ENCODE measurements around the gene TMEM258. TPM values are rescaled to one million over a fixed set of nuclear protein-coding genes. Genes with fewer than 3 reads are reported as not detected.
A peak's percentile ranks its signal among the peaks of the same experiment; 100 is the strongest.

TMEM258 gene
- total RNA-seq, 1 donor from 2014 or later, result 162 TPM

GRCh38 chr11:61756147-61756451 is 36.3 kb downstream of the TMEM258 start:
- Mint-ChIP-seq H3K36me3 (no peaks in the 10 kb centered on the region), H3K9me3 (no peaks in the 10 kb centered on the region), H3K4me1 (ENCODE audit: unreplicated experiment) (peaks cover 19% of the 10 kb centered on the region), H3K4me3 (peak overlapping the region; percentile 59), H3K27me3 (peaks cover 14% of the 10 kb centered on the region), H3K27ac (peak overlapping the region; percentile 89)
- TF ChIP-seq CTCF (conservative IDR thresholded peaks at IDR 0.05), result no peak
- DNase-seq (ENCODE audit: extremely low spot score, unreplicated experiment), result no peak

GRCh38 chr11:61754534-61755482 is 37.6 kb downstream of the TMEM258 start:
- TF ChIP-seq CTCF (conservative IDR thresholded peaks at IDR 0.05), result no peak
- Mint-ChIP-seq H3K27me3 (peaks cover 18% of the 10 kb centered on the region), H3K4me3 (peak overlapping the region; percentile 88), H3K4me1 (ENCODE audit: unreplicated experiment) (peaks cover 19% of the 10 kb centered on the region), H3K36me3 (no peaks in the 10 kb centered on the region), H3K9me3 (no peaks in the 10 kb centered on the region), H3K27ac (peak overlapping the region; percentile 41)
- DNase-seq (ENCODE audit: extremely low spot score, unreplicated experiment), result no peak

- no peaks in the 10 kb centered on the region for H3K9me3 Mint-ChIP-seq
- DNase-seq (ENCODE audit: extremely low spot score, unreplicated experiment), result no peak
- H3K36me3 Mint-ChIP-seq, result no peaks in the 10 kb centered on the region
- H3K27me3 Mint-ChIP-seq, result peaks cover 18% of the 10 kb centered on the region
- no peak for TF ChIP-seq CTCF (conservative IDR thresholded peaks at IDR 0.05)
- H3K4me1 Mint-ChIP-seq (ENCODE audit: unreplicated experiment), result peaks cover 20% of the 10 kb centered on the region
- peak overlapping the region; percentile 88 for H3K4me3 Mint-ChIP-seq
- peak overlapping the region; percentile 41 for H3K27ac Mint-ChIP-seq
Measured at GRCh38 chr11:61753672-61754071, 38.7 kb downstream of the TMEM258 start.

- Mint-ChIP-seq H3K9me3 (no peaks in the 10 kb centered on the region), H3K36me3 (no peaks in the 10 kb centered on the region), H3K4me3 (peak overlapping the region; percentile 88), H3K4me1 (ENCODE audit: unreplicated experiment) (peaks cover 20% of the 10 kb centered on the region), H3K27ac (peak overlapping the region; percentile 41), H3K27me3 (peaks cover 18% of the 10 kb centered on the region)
- TF ChIP-seq CTCF (conservative IDR thresholded peaks at IDR 0.05), result no peak
- no peak for DNase-seq (ENCODE audit: extremely low spot score, unreplicated experiment)
Measured at GRCh38 chr11:61752925-61753521, 39.4 kb downstream of the TMEM258 start.

- TF ChIP-seq CTCF (conservative IDR thresholded peaks at IDR 0.05), result peak; percentile 67
- H3K27me3 Mint-ChIP-seq, result peaks cover 18% of the 10 kb centered on the region
- H3K27ac Mint-ChIP-seq, result peak within 1 kb of the TSS; percentile 41
- peak; percentile 84 for DNase-seq (ENCODE audit: extremely low spot score, unreplicated experiment)
- no peaks in the 10 kb centered on the region for H3K9me3 Mint-ChIP-seq
- H3K36me3 Mint-ChIP-seq, result no peaks in the 10 kb centered on the region
- peaks cover 19% of the 10 kb centered on the region for H3K4me1 Mint-ChIP-seq (ENCODE audit: unreplicated experiment)
- peak within 1 kb of the TSS; percentile 88 for H3K4me3 Mint-ChIP-seq
Measured at GRCh38 chr11:61752117-61752924, 40.1 kb downstream of the TMEM258 start, which contains the start of gene MYRF. MYRF (plus strand) TSS chr11:61752636; CDS start chr11:61752745, 109 bp downstream.

Measured in type B pancreatic cell (in vitro differentiated cells).